GM10248 (cell line): Measurements from ENCODE around the gene PRPF6.

ENCODE experiments used
- CTCF ChIA-PET: fragments of 300-600 bp; sonication (Branson Sonifier 250); formaldehyde crosslinking; extraction: SDS; loops from one replicate; lab custom pipeline; 2021; ENCODE audit warnings: antibody characterized with exemption; lab: Yijun Ruan, JAX
- POLR2A ChIA-PET: fragments of 350-650 bp; sonication (Branson Sonifier 250); formaldehyde crosslinking; extraction: SDS; loops from one replicate; lab custom pipeline; 2020; ENCODE audit warnings: antibody characterized with exemption; lab: Yijun Ruan, JAX
- DNase-seq: peaks from one replicate; pipeline ENCODE4 v3.0.0; 2012; ENCODE audit errors: extremely low spot score
- CTCF ChIP-seq: IDR thresholded peaks from 2 replicates; pipeline ENCODE4 v1.5.1; 2012; ENCODE audit warnings: mild to moderate bottlenecking, low read depth; ENCODE audit errors: extremely low read depth, missing control alignments, control extremely low read depth

PRPF6 gene

GRCh38 chr20:64045346-64046011, 64.5 kb downstream of the PRPF6 start:
- no peak for DNase-seq
- TF ChIP-seq CTCF: no peak
- ChIA-PET POLR2A (no interaction called here), CTCF (interaction anchor here (1.5 to 1.6 kb wide), 3 partner anchors 8 to 24 kb away, joined by 3 to 7 read pairs (median 7); no protein-coding TSS in a partner anchor)

- ChIA-PET CTCF (interaction anchor here (1.0 kb wide), 1 partner anchor 8 kb away, joined by 5 read pairs; no protein-coding TSS in a partner anchor), POLR2A (interaction anchor here (0.7 kb wide), 1 partner anchor 272 kb away, joined by 3 read pairs; no protein-coding TSS in a partner anchor)
- TF ChIP-seq CTCF: no peak
- DNase-seq: no peak
Observed at GRCh38 chr20:64047046-64047389, 66.1 kb downstream of the PRPF6 start.

DNA sequence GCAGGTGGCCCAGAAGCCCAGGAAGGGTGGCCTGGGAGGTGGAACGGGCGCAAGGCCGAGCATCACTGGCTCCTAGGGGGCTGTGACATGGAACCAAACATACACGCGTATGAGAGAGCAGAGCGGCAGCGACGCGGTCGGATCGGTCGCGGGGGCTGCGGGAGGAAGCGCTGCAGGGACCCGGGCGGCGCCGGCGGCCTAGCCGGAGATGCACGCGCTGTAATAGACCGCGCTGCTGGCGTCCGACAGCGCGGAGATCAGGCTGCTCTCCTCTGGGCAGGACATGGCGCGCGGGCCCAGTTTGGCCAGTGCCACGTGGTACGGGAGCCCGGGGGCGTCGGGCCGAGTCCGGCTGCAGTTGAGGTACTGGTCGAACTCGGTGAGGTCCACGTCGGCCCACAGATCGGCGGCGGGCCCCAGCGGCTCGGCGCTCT, 67.1 kb downstream of the PRPF6 start:
- no peak for TF ChIP-seq CTCF
- POLR2A ChIA-PET: no interaction called here
- no peak for DNase-seq
- CTCF ChIA-PET: interaction anchor here (1.0 kb wide), 1 partner anchor 9 kb away, joined by 5 read pairs; no protein-coding TSS in a partner anchor

DNA sequence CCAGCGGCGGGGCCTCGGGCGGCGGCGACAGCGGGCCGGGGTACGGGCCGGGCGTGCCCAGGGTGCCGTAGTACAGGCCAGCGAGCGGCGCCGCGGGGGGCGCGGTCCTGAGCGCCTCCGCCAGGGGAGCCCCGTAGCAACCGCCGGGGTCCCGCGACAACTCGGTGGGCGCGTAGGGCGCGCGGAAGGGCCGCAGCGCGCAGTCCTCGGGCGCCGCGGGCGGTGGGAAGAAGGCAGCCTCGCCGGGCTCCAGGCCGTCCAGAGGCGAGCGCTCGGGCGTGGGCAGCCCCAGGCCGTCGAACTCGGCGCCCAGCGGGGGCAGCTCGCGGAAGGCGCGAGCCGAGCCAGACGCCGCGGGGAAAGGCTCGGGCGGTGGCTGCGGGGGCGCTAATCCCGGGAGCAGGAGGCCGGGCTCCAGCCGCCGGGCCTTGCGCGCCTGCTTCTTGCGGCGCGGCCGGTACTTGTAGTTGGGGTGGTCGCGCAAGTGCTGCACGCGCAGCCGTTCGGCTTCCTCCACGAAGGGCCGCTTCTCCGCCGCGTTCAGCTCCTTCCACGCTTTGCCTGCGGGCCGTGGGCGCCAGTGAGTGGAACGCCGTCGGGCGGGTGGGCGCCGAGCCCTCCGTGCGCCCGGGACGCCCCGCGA, 67.6 kb downstream of the PRPF6 start:
- ChIA-PET CTCF (interaction anchor here (1.6 to 7.8 kb wide), 2 partner anchors 9 to 12 kb away, joined by 4 to 69 read pairs; no protein-coding TSS in a partner anchor), POLR2A (no interaction called here)
- DNase-seq: no peak
- no peak for TF ChIP-seq CTCF

- TF ChIP-seq CTCF: peak; percentile 24
- ChIA-PET POLR2A (no interaction called here), CTCF (interaction anchor here (1.6 to 7.8 kb wide), 2 partner anchors 10 to 11 kb away, joined by 4 to 69 read pairs; no protein-coding TSS in a partner anchor)
- DNase-seq: no peak
Observed at GRCh38 chr20:64049060-64049877, 68.3 kb downstream of the PRPF6 start, which contains the start of gene SOX18. Gene SOX18 (minus strand): TSS chr20:64049639. CDS start chr20:64049516, 123 bp downstream.

DNA sequence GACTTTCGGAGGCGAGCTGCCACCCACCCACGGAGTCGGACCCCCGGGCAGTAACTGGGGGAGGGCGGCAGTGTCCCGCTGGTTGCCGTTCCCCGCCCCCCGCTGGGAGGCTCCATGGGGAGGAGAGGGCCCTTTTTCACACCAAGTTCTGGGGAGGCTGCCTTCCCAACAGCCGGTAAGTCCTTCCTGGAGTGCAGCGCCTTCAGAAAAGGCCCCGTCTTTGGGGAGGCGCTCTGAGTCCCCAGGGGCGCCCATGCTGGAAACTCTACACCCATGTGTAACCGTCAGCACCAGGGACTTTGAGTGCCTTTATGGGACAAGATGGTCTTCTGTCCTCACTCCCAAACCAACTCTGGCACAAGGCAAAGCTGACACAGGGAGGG, 68.9 kb downstream of the PRPF6 start:
- no peak for DNase-seq
- POLR2A ChIA-PET: no interaction called here
- TF ChIP-seq CTCF: no peak
- CTCF ChIA-PET: interaction anchor here (0.8 to 7.8 kb wide), 3 partner anchors 10 to 69 kb away, joined by 3 to 69 read pairs (median 4); partner anchors contain the start of gene PRPF6
